Measurements from ENCODE around the gene MAGI2. TPM values are rescaled to one million over a fixed set of nuclear protein-coding genes. Genes with fewer than 3 reads are reported as not detected.

The MAGI2 gene
- polyA plus RNA-seq, 1 donor = 3.7 TPM

DNA sequence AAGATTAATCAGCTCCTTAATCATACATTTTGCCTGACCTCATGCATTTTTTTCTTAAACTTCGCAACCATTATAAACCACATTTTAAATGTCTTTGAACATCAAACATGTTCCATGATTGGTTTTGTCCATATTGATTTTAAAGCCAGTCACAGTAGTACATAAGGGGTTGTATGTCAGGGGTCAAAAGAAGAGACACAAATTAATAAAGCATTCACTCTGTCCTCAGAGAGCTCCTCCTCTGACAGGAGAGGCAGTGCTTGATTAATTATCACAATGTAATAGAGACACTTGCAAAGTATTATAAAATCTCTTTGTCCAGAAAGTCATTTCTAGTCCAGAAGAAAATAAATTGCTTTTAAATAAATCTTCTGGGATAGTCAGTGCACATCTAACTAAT is 195.5 kb downstream of the MAGI2 start:
- DNase-seq (ENCODE audit: low read depth) = no peak

DNA sequence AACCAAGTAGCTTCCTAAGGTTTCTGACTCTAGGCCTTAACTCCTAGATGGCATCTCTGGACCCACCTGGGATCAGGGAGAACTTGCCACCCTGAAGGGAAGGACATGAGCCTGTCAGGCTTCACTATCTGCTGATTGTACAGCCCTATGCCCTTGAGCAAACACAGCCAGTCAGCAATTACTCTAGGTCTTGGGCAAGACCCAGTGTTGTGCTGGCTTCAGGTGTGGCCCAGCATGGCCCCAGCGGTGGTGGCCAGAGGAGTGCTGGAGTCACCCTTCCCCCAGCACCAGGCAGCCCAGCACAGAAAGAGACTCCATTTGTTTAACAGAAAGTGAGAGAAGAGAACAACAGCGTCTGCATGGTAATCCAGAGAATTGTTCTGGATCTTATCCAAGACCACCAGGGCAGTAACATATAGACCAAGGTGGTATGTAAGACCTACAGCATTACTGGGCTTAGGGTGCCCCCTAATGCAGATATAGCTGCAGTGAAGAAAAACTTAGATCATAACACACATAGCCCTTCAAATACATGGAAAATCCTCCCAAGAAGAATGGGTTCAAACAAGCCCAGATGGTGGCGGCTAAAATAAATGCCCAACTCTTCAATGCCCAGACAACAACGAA is 207.7 kb downstream of the MAGI2 start:
- no peak for DNase-seq (ENCODE audit: low read depth)

DNA sequence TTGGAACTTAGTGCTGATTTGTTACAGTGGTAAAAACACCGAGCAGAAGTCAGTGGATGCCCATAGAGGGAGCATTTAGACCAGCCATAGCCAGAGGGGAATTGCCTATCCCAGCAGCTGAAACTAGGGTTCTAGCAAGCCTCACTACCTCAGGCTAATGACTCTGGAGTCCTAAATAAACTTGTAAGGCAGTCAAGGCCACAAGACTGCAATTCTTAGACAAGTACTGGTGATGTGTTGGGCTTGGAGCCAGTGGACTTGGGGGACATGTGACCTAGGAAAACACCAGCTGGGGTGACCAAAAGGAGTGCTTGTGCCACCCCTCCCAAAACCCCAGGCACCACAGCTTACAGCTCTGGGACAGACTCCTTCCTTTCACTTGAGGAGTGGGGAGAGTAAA is 209.0 kb downstream of the MAGI2 start:
- no peak for DNase-seq (ENCODE audit: low read depth)

- DNase-seq (ENCODE audit: low read depth) = no peak
Observed at GRCh38 chr7:79241288-79242060, 212.0 kb downstream of the MAGI2 start.

DNA sequence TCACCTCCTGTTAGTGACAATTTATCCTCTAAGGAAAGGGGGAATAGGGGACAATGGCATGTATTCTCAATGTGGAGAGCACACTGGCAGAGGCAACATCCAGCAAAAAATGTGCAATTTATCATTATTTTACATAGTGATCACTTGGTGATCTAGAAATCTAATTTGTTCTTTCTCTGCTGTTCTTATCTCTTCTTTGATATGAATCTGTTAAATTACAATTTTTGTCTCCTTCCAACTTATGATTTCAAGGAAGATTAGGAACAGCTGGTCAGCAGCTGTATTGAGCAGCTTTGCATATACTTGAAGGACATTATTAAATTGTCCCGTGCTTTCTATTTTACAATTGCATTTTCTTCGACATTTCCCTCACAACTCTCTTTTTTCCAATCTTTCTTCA is 213.1 kb downstream of the MAGI2 start:
- DNase-seq (ENCODE audit: low read depth) = no peak

GRCh38 chr7:79236352-79237028 is 217.0 kb downstream of the MAGI2 start:
- no peak for DNase-seq (ENCODE audit: low read depth)

DNA sequence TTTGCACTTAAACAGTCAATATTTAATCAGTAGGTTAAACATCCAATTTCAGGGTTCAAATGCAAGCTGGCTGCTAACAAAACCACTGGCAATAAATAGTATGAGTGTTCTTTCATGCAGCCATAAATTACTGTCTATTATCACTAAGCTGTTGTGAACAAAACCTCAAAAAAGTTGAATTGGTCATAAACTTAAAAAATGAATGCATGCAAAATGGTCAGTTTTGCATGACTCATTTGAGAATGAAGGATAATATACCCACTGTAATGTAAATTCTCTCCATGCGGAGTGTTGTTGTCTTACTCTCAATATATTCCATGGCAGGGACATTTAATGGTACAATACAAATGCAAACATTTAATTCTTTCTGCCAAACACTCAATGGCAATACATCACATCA is 226.4 kb downstream of the MAGI2 start:
- DNase-seq (ENCODE audit: low read depth) = no peak

GRCh38 chr7:79221211-79221610 is 232.3 kb downstream of the MAGI2 start:
- DNase-seq (ENCODE audit: low read depth) = no peak

- DNase-seq (ENCODE audit: low read depth) = no peak
Observed at GRCh38 chr7:79217976-79218626, 235.4 kb downstream of the MAGI2 start.

DNA sequence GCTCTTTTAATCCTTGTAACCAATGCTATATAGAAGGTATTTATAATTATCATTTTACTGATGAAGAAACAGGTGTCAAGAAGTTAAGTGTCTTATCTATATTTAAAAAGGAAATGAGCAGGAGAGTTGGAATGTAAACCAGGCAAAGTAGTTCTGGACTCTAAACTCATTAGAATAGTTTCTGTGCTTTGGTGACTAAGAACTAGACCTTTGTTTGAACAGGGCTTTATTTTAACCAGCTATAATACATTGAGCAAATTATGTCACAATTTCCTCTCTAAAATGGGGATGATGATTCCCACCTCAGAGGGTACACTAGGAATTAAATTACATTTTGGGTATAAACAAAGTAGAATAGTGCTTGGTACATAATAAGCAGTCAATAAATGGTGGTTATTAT is 236.0 kb downstream of the MAGI2 start:
- no peak for DNase-seq (ENCODE audit: low read depth)

DNA sequence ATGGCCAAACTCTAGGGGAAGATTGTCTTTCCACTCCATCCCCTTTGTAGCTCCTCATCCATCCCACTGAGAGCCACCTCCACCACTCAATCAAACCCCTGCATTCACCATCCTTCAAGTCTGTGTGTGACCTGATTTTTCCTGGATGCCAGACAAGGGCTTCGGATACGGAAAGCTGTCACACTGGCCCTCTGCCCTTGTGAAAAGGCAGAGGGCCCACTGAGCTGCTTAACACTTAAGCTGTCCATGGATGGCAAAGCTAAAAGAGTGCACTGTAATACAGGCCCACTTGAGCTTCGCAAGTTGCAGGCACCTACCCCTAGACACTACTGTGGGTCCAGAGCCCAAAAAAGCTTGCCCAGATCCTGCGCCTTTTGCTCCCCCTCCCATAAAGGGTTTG is 237.2 kb downstream of the MAGI2 start:
- no peak for DNase-seq (ENCODE audit: low read depth)

DNA sequence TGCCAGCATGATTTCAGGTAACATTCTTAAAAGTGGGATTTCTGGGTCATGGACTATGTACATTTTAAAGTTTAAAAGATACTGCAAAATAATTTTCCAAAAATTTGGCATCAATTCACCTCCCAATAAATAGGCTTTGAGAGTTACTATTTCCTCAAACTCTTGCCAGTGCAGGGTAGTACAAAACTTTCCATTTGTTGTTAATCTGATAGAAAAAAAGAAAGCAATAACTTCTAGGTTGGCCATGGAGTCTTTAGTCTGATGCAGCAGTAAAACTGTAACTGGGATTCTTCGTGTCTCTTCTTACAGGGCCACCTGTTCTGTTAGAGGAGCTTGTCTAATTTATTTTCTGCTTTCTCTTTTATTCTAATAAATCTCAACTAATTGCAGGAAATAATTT is 241.1 kb downstream of the MAGI2 start:
- no peak for DNase-seq (ENCODE audit: low read depth)

DNA sequence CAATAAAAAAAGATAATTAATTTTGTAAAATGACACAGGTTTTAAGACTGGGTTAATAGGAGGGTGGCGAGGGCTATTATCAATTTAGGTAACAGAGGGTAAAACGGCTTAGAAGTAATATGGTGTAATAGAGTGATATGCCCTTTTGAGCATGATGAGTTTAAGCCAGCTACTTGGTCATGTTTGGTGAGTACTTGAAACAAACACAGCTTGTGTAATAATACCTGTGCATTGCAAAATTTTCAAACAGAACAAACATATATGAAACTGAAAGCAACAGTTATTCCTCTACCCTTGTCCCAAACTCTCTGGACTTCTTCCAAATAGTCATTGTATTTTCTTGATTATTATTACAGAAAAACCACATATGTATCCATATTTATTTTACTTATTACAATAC is 241.7 kb downstream of the MAGI2 start:
- no peak for DNase-seq (ENCODE audit: low read depth)

GRCh38 chr7:79199961-79200360 is 253.5 kb downstream of the MAGI2 start:
- DNase-seq (ENCODE audit: low read depth) = no peak

- no peak for DNase-seq (ENCODE audit: low read depth)
Observed at GRCh38 chr7:79199266-79199665, 254.2 kb downstream of the MAGI2 start.

- DNase-seq (ENCODE audit: low read depth) = no peak
Observed at GRCh38 chr7:79185605-79186004, 267.9 kb downstream of the MAGI2 start.

- no peak for DNase-seq (ENCODE audit: low read depth)
Observed at GRCh38 chr7:79182283-79182682, 271.2 kb downstream of the MAGI2 start.

GRCh38 chr7:79180533-79180932 is 272.9 kb downstream of the MAGI2 start:
- no peak for DNase-seq (ENCODE audit: low read depth)

DNA sequence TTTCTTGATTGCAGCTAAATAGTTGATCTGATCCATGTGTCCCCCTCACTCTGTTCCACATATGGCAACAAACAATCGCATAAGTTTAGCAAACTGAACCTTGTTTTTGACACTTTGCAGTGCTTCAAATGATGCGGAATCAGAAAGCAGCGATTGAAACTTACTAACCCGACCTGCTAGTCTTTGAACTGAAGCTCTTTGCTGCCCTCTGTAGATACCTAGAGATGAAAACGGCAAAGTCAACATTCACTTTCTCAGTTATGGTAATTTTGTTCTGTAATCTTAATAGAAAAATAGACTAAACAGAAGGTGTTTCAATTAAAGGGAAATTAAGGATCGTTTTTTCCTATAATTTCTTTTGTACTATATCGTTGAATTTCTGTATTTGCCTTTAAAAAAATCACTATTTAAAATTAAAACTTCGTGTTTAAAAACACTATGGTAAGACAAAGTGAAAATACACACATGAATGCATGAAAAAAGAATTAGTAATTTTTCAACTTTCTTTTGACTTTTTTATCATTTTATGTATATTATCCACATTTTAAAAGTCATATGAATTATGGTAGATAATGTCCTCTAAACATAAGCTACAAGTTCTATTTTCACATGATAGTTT is 276.5 kb downstream of the MAGI2 start:
- DNase-seq (ENCODE audit: low read depth) = peak; percentile 13

DNA sequence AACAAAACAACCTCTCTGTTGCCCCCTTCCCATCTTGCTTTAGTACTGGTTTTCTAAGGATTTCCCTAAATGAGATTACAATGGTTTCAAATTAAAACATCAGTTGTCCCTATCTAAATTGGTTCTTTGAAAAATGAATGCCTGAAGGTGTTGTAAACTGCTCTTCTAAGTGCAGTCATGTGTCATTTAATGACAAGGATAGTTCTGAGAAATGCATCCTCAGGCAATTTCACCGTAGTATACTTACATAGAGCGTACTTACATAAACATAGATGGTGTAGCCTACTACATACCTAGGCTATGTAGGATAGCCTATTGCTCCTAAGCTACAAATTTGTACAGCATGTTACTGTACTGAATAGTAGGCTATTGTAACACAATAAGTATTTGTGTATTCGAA is 278.1 kb downstream of the MAGI2 start:
- DNase-seq (ENCODE audit: low read depth) = no peak

DNA sequence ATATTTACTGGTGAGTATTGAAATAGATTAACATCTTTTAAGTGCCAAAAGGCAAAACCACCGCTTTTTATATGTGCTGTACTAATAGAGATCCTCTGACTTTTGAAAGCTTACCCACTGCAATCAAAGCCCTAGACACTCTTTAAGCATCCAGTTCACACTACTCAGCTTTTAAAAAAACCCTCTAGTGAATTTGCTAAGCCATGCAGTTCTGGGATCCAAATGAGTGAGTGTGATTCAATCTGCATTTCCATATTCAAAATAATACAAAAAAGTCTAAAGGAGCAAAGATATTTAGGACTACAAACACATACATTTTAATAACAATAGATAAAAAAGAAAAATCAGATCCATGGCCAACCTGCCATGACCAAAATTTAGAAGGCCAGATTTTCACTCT is 288.2 kb downstream of the MAGI2 start:
- DNase-seq (ENCODE audit: low read depth) = no peak

GRCh38 chr7:79159040-79159664 is 294.3 kb downstream of the MAGI2 start:
- no peak for DNase-seq (ENCODE audit: low read depth)
